ENCODE results near the gene USH2A. TPM values are rescaled to one million over a fixed set of nuclear protein-coding genes. Genes with fewer than 3 reads are reported as not detected.

The USH2A gene
- total RNA-seq, 2 donors from 2014 or later = not detected

DNA sequence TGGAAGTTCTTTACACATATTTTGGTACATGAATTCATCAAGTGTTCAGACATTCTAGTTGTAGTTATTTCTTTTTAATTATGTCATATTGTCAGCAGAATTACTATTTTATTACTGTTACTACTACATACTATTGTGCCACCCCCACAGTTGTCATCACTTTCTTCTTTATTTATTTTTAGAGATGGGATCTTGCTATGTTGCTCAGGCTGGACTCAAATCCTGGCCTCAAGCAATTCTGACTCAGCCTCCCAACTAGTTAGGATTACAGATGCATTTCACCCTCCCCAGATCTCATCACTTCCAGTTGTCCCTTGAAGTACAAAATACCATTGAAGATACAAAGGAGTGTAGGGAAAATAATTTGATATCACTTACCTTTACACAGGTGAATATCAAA is 598.2 kb downstream of the USH2A start:
- H3K4me1 Mint-ChIP-seq (ENCODE audit: low read depth in 2 of 2) = no peaks in the 10 kb centered on the region

DNA sequence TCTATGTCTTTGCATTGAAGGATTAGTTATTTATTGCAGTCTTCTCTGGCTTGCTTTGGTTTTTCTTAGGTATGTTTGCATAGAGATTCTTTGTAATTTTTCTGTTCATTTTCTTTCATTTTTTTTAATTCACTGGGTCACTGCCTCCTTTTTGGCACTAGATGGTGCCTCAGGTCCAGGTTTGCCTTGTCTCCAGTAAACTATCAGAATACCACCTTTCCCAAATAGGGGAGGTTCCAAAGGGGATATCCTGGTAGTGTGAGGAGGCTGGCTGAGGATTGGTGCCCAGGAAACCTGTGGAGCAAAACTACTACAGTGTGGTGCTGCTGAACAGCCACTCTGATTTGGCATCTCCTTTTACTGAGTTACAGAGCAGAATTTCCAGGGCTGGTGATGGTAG is 599.0 kb downstream of the USH2A start:
- H3K4me1 Mint-ChIP-seq (ENCODE audit: low read depth in 2 of 2) = no peaks in the 10 kb centered on the region
- no peak overlapping the region for H3K4me3 Mint-ChIP-seq

More for the DNA sequence above, 598.2 kb downstream of the USH2A start:
- DNase-seq (ENCODE audit: low spot score) (no peak), ATAC-seq (no peak)
- Mint-ChIP-seq H3K4me3 (no peak overlapping the region), H3K27ac (no peak overlapping the region), H3K9me3 (peaks cover 30% of the 10 kb centered on the region), H3K36me3 (peaks cover 13% of the 10 kb centered on the region), H3K27me3 (no peaks in the 10 kb centered on the region)

DNA sequence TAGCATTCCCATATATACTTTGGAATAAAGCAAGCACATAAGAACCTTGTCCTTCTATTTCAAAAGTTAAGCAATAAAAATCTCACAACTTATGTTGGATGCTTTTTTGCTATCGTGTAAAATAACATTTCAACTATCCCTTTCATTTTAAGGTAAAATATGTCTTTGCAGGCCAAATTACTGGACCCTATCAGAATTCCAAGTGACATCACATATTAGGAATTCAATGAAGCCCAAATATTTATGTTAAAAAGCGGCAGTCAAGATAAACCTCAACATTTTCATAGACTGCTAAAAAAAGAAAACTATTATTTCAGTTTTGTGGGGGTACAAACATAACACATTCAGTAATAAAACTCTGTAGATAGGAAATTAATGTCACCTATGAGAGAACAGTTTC is 604.1 kb downstream of the USH2A start:
- H3K4me1 Mint-ChIP-seq (ENCODE audit: low read depth in 2 of 2) = no peaks in the 10 kb centered on the region
- no peaks in the 10 kb centered on the region for H3K27me3 Mint-ChIP-seq
- no peak for DNase-seq (ENCODE audit: low spot score)
- no peaks in the 10 kb centered on the region for H3K36me3 Mint-ChIP-seq
- no peak overlapping the region for H3K27ac Mint-ChIP-seq
- ATAC-seq = no peak
- H3K9me3 Mint-ChIP-seq = peaks cover 20% of the 10 kb centered on the region
- H3K4me3 Mint-ChIP-seq = no peak overlapping the region

More for the DNA sequence above, 599.0 kb downstream of the USH2A start:
- Mint-ChIP-seq H3K27me3 (no peaks in the 10 kb centered on the region), H3K9me3 (peaks cover 34% of the 10 kb centered on the region), H3K27ac (no peak overlapping the region), H3K36me3 (peaks cover 13% of the 10 kb centered on the region)
- ATAC-seq (no peak), DNase-seq (ENCODE audit: low spot score) (no peak)

DNA sequence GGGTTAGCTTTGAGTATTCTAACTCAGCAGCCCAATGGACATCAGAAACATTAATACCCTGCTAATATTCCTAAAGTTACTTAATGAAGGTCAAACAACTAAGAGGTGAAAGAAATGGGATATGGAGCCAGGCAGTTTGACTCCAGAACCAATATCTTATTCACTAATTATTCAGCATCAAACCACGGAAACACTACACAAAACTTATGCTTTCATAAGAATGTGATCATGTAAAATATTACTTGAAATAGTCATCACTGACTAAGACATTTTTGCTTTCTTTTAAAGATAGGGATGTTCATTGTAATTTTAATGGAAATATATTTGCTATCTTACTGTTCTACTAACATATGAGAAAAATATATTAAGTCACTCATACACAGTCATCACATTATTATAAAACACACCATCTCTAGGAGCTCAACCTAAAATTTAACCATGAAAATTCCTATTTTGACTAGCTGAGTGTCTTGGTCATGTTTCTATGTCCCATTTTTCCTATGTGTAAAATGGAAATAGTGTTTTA is 615.3 kb downstream of the USH2A start:
- no peaks in the 10 kb centered on the region for H3K27me3 Mint-ChIP-seq
- no peak overlapping the region for H3K27ac Mint-ChIP-seq
- H3K4me3 Mint-ChIP-seq = no peak overlapping the region
- peaks cover 14% of the 10 kb centered on the region for H3K9me3 Mint-ChIP-seq
- no peaks in the 10 kb centered on the region for H3K36me3 Mint-ChIP-seq
- no peaks in the 10 kb centered on the region for H3K4me1 Mint-ChIP-seq (ENCODE audit: low read depth in 2 of 2)
- ATAC-seq (no peak), DNase-seq (ENCODE audit: low spot score) (no peak)

DNA sequence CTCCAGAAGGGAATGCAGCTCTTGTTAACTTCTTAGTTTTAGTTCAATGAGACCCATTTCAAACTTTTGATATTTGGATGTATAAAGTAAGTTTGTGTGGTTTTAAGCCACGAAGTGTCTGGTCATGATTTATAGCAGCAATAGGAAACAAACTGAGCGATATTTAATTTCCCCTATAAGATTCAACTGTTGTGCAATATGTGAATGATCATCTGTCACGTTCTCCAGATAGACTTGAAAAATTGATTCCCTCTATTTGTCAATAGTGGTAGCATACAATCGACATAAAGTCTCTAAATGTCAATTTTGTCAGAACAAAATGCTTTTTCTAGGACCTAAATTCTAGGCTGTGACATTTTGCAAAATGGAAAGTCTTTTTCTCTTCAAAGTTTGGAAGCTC is 616.0 kb downstream of the USH2A start:
- ATAC-seq (no peak), DNase-seq (ENCODE audit: low spot score) (no peak)
- no peaks in the 10 kb centered on the region for H3K4me1 Mint-ChIP-seq (ENCODE audit: low read depth in 2 of 2)
- H3K9me3 Mint-ChIP-seq = peaks cover 12% of the 10 kb centered on the region
- no peaks in the 10 kb centered on the region for H3K27me3 Mint-ChIP-seq
- no peak overlapping the region for H3K27ac Mint-ChIP-seq
- no peak overlapping the region for H3K4me3 Mint-ChIP-seq
- no peaks in the 10 kb centered on the region for H3K36me3 Mint-ChIP-seq

DNA sequence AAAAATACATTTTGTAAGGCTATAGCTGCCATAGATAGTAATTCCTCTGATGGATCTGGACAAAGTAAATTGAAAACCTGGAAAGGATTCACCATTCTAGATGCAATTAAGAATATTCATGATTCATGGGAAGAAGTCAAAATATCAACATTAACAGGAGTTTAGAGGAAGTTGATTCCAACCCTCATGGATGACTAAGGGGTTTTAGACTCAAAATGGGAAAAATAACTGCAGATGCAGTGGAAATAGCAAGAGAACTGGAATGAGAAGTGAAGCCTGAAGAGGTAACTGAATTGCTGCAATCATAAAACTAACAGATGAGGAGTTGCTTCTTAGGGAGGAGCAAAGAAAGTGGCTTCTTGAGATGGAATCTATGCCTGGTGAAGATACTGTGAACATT is 625.4 kb downstream of the USH2A start:
- H3K27me3 Mint-ChIP-seq = no peaks in the 10 kb centered on the region
- H3K4me3 Mint-ChIP-seq = no peak overlapping the region
- DNase-seq (ENCODE audit: low spot score) (no peak), ATAC-seq (no peak)
- H3K4me1 Mint-ChIP-seq (ENCODE audit: low read depth in 2 of 2) = no peaks in the 10 kb centered on the region
- H3K27ac Mint-ChIP-seq = no peak overlapping the region
- peaks cover 16% of the 10 kb centered on the region for H3K9me3 Mint-ChIP-seq
- peaks cover 10% of the 10 kb centered on the region for H3K36me3 Mint-ChIP-seq

DNA sequence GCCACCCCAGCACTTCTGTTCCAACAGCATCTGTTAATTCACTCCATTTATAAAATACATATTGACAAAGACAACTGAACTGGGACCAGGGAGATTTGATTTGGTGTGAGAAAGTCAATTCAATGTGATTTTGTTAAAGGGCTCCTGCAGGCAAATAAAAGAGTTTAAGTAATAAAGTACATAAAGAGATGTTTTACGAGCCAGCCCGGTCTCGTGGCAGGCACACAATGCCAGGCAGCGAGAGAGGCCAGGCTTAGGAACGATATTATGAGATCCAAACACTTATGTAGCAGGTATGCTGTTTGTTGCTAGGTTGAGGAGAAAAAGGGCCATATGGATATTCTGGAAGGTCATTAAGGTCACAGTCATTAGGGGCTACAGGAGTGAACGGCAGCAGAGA is 629.1 kb downstream of the USH2A start:
- Mint-ChIP-seq H3K4me3 (no peak overlapping the region), H3K27ac (no peak overlapping the region), H3K36me3 (peaks cover 4% of the 10 kb centered on the region), H3K27me3 (no peaks in the 10 kb centered on the region), H3K9me3 (peaks cover 16% of the 10 kb centered on the region), H3K4me1 (ENCODE audit: low read depth in 2 of 2) (no peaks in the 10 kb centered on the region)
- DNase-seq (ENCODE audit: low spot score) (no peak), ATAC-seq (no peak)

DNA sequence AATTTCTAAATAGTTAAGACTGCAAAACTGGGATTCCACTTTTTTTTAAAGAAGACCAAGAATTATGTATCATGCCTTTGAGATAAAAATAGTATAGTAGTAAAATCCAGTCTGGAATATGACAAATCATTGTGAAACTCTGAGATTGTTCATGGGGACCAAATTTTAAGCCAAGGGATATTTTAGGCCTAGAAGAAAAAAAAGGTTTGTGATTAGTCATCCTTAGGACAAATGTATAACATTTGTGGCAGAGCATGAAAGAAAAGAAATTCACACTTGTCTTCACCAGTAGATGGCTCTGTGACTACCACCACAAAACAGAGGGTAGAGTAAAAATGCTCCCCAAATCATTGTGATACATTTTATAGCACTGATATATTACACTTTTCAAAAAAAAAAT is 630.1 kb downstream of the USH2A start:
- no peaks in the 10 kb centered on the region for H3K27me3 Mint-ChIP-seq
- no peaks in the 10 kb centered on the region for H3K4me1 Mint-ChIP-seq (ENCODE audit: low read depth in 2 of 2)
- no peak overlapping the region for H3K4me3 Mint-ChIP-seq
- H3K27ac Mint-ChIP-seq = no peak overlapping the region
- peaks cover 13% of the 10 kb centered on the region for H3K9me3 Mint-ChIP-seq
- no peaks in the 10 kb centered on the region for H3K36me3 Mint-ChIP-seq
- DNase-seq (ENCODE audit: low spot score) (no peak), ATAC-seq (no peak)

DNA sequence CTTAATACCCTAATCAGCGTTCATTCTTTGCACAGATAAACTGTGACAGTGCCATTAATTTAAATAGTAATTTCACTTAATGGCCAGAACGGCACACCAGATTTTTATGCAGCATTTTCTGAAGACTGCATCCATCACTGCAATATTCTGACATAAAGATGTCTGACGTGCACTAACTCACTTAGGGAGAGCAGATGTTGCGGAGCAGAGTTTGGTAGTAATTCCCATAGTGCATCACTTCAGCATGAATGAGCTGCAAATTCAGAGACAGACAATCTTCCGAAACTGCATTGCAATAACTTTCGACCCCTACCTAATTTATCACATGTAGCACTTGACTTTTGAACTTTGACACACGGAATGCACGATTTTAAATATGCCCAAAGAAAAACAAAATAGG is 630.8 kb downstream of the USH2A start:
- no peak for ATAC-seq
- H3K4me1 Mint-ChIP-seq (ENCODE audit: low read depth in 2 of 2) = no peaks in the 10 kb centered on the region
- H3K9me3 Mint-ChIP-seq = peaks cover 13% of the 10 kb centered on the region

DNA sequence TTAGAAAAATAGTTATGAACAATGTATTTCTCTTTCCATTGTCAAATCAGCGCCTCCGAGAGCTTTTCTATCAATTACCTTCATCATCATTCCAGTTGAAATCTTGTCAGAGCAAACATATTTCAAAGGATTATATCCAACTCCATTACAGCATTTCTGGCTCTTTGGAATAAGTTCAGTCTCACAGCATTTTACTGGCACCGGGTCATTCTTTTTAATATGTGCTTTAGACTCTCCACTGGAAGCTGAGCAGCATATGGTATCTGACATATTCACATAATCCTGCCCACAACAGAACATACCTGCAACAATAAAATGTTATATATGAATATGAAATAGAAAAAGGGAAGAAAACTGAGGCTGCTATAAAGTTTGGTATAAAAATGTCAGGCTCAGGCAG is 633.3 kb downstream of the USH2A start:
- Mint-ChIP-seq H3K4me3 (no peak overlapping the region), H3K4me1 (ENCODE audit: low read depth in 2 of 2) (no peaks in the 10 kb centered on the region), H3K27me3 (no peaks in the 10 kb centered on the region), H3K36me3 (no peaks in the 10 kb centered on the region), H3K9me3 (peaks cover 9% of the 10 kb centered on the region), H3K27ac (no peak overlapping the region)
- DNase-seq (ENCODE audit: low spot score) = no peak
- ATAC-seq = no peak

More for the DNA sequence above, 630.8 kb downstream of the USH2A start:
- no peak for DNase-seq (ENCODE audit: low spot score)
- Mint-ChIP-seq H3K27me3 (no peaks in the 10 kb centered on the region), H3K4me3 (no peak overlapping the region), H3K36me3 (no peaks in the 10 kb centered on the region), H3K27ac (no peak overlapping the region)

DNA sequence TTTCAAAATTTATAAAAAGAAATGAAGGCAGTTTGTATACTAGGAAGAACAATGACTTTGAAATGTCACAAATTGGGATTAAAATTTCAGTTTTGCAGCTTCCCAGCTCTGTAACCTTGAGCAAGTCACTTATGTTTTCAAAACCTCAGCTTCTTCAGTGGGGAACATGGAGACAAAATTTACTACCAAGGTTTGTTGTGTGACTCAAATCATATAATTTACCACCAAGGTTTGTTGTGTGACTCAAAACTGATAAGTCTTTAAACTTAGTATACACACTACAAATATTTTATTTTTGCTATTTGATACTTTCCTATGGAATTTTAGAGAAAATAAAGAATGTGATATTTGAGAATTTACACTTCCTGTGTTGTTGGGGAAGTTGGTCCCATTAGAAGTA is 636.3 kb downstream of the USH2A start:
- Mint-ChIP-seq H3K9me3 (peaks cover 11% of the 10 kb centered on the region), H3K27me3 (no peaks in the 10 kb centered on the region), H3K36me3 (no peaks in the 10 kb centered on the region), H3K27ac (no peak overlapping the region), H3K4me3 (no peak overlapping the region), H3K4me1 (ENCODE audit: low read depth in 2 of 2) (no peaks in the 10 kb centered on the region)
- no peak for ATAC-seq
- no peak for DNase-seq (ENCODE audit: low spot score)

DNA sequence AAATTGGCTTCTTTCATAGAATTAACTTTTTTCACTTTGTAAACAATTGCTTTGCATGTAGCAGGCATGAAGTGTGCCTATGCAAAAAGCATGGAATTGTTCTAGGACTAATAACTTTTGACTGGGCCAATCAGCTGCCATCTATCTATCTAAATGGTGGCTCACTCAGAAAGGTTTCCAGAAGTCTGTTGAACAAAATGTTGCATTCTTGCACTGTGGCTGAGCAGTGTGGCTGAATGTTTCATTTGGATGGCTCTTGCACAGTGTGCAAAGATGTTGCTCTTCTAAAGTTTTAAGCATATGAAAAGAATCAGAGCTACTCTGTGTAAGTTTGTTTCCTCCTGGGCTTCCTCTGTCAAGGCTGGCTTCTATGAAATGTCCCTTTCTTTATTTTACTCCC is 642.6 kb downstream of the USH2A start:
- no peaks in the 10 kb centered on the region for H3K27me3 Mint-ChIP-seq
- no peak for ATAC-seq
- peaks cover 11% of the 10 kb centered on the region for H3K9me3 Mint-ChIP-seq
- no peak for DNase-seq (ENCODE audit: low spot score)
- no peaks in the 10 kb centered on the region for H3K36me3 Mint-ChIP-seq
- no peaks in the 10 kb centered on the region for H3K4me1 Mint-ChIP-seq (ENCODE audit: low read depth in 2 of 2)
- H3K4me3 Mint-ChIP-seq = no peak overlapping the region
- no peak overlapping the region for H3K27ac Mint-ChIP-seq

DNA sequence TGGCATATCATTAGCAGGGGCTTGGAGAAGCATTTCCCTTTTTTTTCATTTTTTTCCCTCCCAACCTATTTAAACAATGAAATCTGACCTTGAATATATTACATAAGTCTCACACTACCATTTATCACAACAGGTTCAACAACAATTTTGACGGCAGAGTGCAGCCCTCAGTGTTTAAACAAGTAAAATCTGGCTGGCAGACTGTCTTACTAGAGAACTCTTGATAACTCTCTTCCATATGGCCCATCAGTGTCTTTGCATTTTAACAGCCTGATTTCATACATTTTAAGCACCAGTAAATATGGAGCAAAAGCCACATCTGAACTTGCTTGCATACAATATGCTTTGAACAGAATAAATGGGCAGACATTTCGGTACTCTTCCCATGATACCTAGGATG is 643.1 kb downstream of the USH2A start:
- Mint-ChIP-seq H3K4me3 (no peak overlapping the region), H3K27me3 (no peaks in the 10 kb centered on the region), H3K27ac (no peak overlapping the region), H3K9me3 (peaks cover 11% of the 10 kb centered on the region), H3K36me3 (no peaks in the 10 kb centered on the region), H3K4me1 (ENCODE audit: low read depth in 2 of 2) (no peaks in the 10 kb centered on the region)
- ATAC-seq (no peak), DNase-seq (ENCODE audit: low spot score) (no peak)

DNA sequence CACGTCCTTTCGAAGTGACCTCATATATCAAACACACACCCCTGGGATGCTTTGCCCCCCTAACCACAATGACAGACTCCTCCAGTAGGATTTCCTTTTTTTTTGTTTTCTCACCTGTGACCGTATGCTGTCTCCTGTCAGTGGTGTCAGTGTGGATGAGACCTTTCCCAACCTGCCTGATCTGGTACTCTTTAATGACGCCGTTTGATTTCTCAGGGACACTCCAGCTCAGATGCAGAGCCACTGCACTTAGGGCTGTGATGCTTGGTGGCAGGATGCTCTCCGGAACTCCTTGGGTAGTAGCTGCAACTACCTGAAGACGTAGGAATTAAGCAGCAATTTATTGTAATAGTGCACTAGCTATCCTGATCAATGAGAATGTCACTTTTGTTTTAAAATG is 643.5 kb downstream of the USH2A start:
- peaks cover 11% of the 10 kb centered on the region for H3K9me3 Mint-ChIP-seq
- DNase-seq (ENCODE audit: low spot score) (no peak), ATAC-seq (no peak)
- no peaks in the 10 kb centered on the region for H3K4me1 Mint-ChIP-seq (ENCODE audit: low read depth in 2 of 2)
- H3K27me3 Mint-ChIP-seq = no peaks in the 10 kb centered on the region
- no peak overlapping the region for H3K27ac Mint-ChIP-seq
- no peak overlapping the region for H3K4me3 Mint-ChIP-seq
- no peaks in the 10 kb centered on the region for H3K36me3 Mint-ChIP-seq

DNA sequence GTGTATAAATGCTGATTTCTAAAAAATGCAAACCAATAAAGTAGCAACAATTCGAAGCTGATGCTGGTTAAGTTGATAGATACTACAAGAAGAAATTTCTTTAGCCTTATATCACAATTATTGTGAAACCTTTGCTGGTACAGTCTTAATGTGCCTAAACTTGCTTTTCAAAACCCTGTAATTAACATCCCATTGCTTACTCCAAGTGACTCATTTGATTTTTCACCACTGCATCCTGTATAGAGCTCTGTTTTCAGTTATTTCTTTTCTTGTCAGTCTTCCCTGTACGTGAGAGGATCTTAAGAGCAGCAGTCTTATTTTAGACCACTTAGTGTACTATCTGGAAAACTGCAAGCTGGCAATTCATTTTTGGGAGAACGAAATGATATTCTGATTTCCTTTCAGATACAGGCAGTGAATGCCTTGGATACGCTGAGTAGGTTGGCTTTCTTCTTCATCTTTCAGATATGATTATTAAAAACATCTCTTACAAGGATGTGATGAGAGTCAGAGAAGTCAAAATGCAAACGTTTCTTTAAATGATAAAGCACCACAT is 645.8 kb downstream of the USH2A start:
- Mint-ChIP-seq H3K4me3 (no peak overlapping the region), H3K27me3 (no peaks in the 10 kb centered on the region), H3K36me3 (no peaks in the 10 kb centered on the region), H3K27ac (no peak overlapping the region), H3K4me1 (ENCODE audit: low read depth in 2 of 2) (no peaks in the 10 kb centered on the region), H3K9me3 (peaks cover 9% of the 10 kb centered on the region)
- DNase-seq (ENCODE audit: low spot score) (no peak), ATAC-seq (no peak)
